Gastrocnemius medialis (tissue), 4 donors: ENCODE measurements around the gene MLPH.

ENCODE experiments used
- POLR2A ChIP-seq, 2 donors: fragments of 450-650 bp; IDR thresholded peaks; one replicate each; pipeline ENCODE4 v1.6.1; 2017; ENCODE audit warnings: antibody characterized with exemption in 2 of 2, mild to moderate bottlenecking in 2 of 2, moderate library complexity in 2 of 2
- TF ChIP-seq, protein P1 (sequence below), 5 experiments: fragments of 450-650 bp in 3 of 5; fragments of 200-600 bp in 2 of 5; sonication (generic) in 2 of 5; IDR thresholded peaks in 4 of 5; conservative IDR thresholded peaks in 1 of 5; 1 replicate in 4 of 5; 2 replicates in 1 of 5; pipeline ENCODE4 v1.5.1; 2016 to 2019; ENCODE audit warnings: antibody characterized with exemption in 5 of 5, mild to moderate bottlenecking in 3 of 5, moderate library complexity in 3 of 5

DNA sequence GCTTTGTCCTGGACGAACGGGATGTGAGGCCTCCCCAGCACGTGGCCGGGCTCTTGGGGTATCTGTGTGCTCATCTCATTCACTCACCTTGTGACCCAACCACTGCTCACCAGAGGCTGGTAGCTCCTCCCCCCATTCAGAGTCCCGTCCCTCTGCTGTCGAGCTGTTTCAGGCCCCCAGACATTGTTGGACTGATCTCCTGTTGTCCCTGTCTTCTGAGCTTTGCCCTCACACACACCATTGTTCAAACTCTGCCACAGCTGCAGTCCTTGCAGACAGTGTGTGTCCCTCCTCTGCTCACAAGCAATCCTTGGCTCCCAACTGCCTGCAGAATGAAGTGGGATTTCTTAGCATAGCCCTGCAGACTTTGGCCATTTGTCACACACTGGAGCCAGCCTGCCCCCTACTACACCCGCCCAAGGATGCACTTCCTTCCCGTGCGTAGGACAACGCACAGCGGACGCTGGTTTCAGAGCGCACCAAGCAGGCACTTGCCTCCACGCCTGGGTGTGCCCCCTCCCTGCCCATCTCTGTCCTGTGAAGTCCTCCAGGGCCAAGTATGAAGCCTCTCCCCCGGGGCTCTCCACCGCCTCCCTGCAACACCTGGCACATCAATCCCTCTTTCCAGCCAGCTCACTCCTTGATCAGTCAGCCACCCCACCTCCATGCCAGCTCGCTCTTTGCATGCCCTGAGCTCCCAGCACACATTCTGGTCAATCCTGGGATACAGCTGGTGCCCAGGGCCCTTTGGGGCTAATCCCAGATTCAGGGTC, 62.8 kb downstream of the MLPH start:
- TF ChIP-seq, protein P1, sequence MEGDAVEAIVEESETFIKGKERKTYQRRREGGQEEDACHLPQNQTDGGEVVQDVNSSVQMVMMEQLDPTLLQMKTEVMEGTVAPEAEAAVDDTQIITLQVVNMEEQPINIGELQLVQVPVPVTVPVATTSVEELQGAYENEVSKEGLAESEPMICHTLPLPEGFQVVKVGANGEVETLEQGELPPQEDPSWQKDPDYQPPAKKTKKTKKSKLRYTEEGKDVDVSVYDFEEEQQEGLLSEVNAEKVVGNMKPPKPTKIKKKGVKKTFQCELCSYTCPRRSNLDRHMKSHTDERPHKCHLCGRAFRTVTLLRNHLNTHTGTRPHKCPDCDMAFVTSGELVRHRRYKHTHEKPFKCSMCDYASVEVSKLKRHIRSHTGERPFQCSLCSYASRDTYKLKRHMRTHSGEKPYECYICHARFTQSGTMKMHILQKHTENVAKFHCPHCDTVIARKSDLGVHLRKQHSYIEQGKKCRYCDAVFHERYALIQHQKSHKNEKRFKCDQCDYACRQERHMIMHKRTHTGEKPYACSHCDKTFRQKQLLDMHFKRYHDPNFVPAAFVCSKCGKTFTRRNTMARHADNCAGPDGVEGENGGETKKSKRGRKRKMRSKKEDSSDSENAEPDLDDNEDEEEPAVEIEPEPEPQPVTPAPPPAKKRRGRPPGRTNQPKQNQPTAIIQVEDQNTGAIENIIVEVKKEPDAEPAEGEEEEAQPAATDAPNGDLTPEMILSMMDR (IDR thresholded peaks at IDR 0.05 in 4 of 5, conservative IDR thresholded peaks at IDR 0.05 in 1 of 5), result no peak
- TF ChIP-seq POLR2A (IDR thresholded peaks at IDR 0.05), result no peak
